Measurements from ENCODE around the gene ABLIM1. TPM values are rescaled to one million over a fixed set of nuclear protein-coding genes. Genes with fewer than 3 reads are reported as not detected.
A peak's percentile ranks its signal among the peaks of the same experiment; 100 is the strongest.

ABLIM1 gene
- total RNA-seq, 1 experiment from 2014 or later = 62.1 TPM

DNA sequence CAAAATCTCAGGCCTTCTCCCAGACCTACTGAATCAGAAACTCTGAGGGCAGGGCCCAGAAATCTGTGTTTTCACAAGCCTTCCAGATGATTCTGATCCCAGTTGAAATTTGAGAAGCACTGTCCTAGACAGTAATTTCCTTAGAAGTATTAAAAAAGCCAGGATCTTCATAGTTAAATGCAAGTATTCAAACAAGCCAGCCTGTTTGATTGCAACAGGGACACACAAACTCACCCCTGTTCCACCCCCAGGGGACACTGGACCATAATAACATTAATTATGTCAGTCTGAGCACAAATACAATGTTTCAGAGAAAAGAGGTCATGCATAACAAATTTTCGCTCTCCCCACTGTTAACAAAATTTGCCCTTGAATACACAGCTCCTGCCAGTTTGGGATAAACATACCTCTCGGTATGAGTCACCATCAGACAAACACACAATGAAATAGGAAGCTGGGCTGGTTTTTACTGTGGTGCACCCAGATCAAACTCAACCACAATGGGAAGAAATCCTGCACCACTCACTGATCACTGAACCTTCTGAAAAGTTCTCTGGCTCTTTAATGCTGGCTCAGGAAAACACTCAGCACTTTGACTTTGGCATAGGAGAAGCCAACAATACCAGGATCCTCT, 34.3 kb downstream of the ABLIM1 start:
- DNase-seq (ENCODE audit: low spot score) (no peak), ATAC-seq (peak; percentile 85)
- Mint-ChIP-seq H3K4me3 (no peak overlapping the region), H3K36me3 (peaks cover 13% of the 10 kb centered on the region), H3K4me1 (peaks cover 25% of the 10 kb centered on the region), H3K9me3 (peaks cover 30% of the 10 kb centered on the region), H3K27ac (peak overlapping the region; percentile 86), H3K27me3 (ENCODE audit: low read depth) (no peaks in the 10 kb centered on the region; the same call in 1 of the 2 replicates)
- TF ChIP-seq, protein P1, sequence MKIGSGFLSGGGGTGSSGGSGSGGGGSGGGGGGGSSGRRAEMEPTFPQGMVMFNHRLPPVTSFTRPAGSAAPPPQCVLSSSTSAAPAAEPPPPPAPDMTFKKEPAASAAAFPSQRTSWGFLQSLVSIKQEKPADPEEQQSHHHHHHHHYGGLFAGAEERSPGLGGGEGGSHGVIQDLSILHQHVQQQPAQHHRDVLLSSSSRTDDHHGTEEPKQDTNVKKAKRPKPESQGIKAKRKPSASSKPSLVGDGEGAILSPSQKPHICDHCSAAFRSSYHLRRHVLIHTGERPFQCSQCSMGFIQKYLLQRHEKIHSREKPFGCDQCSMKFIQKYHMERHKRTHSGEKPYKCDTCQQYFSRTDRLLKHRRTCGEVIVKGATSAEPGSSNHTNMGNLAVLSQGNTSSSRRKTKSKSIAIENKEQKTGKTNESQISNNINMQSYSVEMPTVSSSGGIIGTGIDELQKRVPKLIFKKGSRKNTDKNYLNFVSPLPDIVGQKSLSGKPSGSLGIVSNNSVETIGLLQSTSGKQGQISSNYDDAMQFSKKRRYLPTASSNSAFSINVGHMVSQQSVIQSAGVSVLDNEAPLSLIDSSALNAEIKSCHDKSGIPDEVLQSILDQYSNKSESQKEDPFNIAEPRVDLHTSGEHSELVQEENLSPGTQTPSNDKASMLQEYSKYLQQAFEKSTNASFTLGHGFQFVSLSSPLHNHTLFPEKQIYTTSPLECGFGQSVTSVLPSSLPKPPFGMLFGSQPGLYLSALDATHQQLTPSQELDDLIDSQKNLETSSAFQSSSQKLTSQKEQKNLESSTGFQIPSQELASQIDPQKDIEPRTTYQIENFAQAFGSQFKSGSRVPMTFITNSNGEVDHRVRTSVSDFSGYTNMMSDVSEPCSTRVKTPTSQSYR (CRISPR knock-in tag; IDR thresholded peaks at IDR 0.05) = no peak
- TF ChIP-seq IRF1 (CRISPR knock-in tag; IDR thresholded peaks at IDR 0.05) (no peak), ZNF263 (CRISPR knock-in tag; IDR thresholded peaks at IDR 0.05; ENCODE audit: low read depth) (no peak), SMAD3 (CRISPR knock-in tag; IDR thresholded peaks at IDR 0.05; ENCODE audit: borderline replicate concordance) (no peak), NFE2L1 (CRISPR knock-in tag; IDR thresholded peaks at IDR 0.05) (no peak), NR3C1 (CRISPR knock-in tag; conservative IDR thresholded peaks at IDR 0.05; ENCODE audit: low read depth) (no peak), ZNF425 (CRISPR knock-in tag; conservative IDR thresholded peaks at IDR 0.05) (no peak), JUN (CRISPR knock-in tag; IDR thresholded peaks at IDR 0.05) (no peak), NFYB (CRISPR knock-in tag; conservative IDR thresholded peaks at IDR 0.05; ENCODE audit: low read depth) (no peak), EMX1 (CRISPR knock-in tag; IDR thresholded peaks at IDR 0.05) (no peak), ZMAT4 (CRISPR knock-in tag; IDR thresholded peaks at IDR 0.05) (no peak), ZNF671 (CRISPR knock-in tag; IDR thresholded peaks at IDR 0.05) (no peak), NFATC4 (CRISPR knock-in tag; IDR thresholded peaks at IDR 0.05) (no peak), OVOL2 (CRISPR knock-in tag; IDR thresholded peaks at IDR 0.05; ENCODE audit: borderline replicate concordance) (no peak)
- TF ChIP-seq, protein P2, sequence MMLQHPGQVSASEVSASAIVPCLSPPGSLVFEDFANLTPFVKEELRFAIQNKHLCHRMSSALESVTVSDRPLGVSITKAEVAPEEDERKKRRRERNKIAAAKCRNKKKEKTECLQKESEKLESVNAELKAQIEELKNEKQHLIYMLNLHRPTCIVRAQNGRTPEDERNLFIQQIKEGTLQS (CRISPR knock-in tag; conservative IDR thresholded peaks at IDR 0.05) = no peak
- ChIA-PET POLR2A (interaction anchor here (0.7 kb wide), 1 partner anchor 108 kb away, joined by 3 read pairs; no protein-coding TSS in a partner anchor), CTCF (interaction anchor here (0.8 kb wide), 1 partner anchor 8 kb away, joined by 3 read pairs; no protein-coding TSS in a partner anchor)

DNA sequence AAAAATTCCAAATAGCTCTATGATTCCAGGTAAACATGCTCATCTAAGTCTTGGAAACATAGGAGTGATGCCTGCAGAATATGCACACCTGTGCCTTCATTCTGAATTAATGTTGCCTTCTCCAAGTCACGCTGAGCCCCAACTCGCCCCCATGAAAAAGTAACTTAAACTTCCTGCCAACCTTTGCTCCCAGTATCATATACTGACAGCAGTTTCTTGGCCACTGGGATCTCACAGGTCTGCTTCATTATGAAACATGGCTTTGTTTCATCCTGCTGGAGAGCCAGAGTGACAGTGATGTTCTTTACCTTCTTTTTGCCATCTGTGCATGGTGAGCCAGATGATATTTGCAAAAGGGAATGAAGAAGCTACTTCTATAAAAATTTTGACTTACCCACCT, 34.9 kb downstream of the ABLIM1 start:
- Mint-ChIP-seq H3K9me3 (peaks cover 30% of the 10 kb centered on the region), H3K4me3 (no peak overlapping the region), H3K27ac (peak overlapping the region; percentile 86), H3K27me3 (ENCODE audit: low read depth) (no peaks in the 10 kb centered on the region; the same call in 1 of the 2 replicates), H3K36me3 (peaks cover 13% of the 10 kb centered on the region), H3K4me1 (peaks cover 26% of the 10 kb centered on the region)
- ChIA-PET CTCF (interaction anchor here (0.8 kb wide), 1 partner anchor 9 kb away, joined by 3 read pairs; no protein-coding TSS in a partner anchor), POLR2A (no interaction called here)
- DNase-seq (ENCODE audit: low spot score) (no peak), ATAC-seq (no peak)
- TF ChIP-seq NFE2L1 (CRISPR knock-in tag; IDR thresholded peaks at IDR 0.05) (no peak), NR1H2 (CRISPR knock-in tag; IDR thresholded peaks at IDR 0.05) (no peak), TEAD1 (CRISPR knock-in tag; IDR thresholded peaks at IDR 0.05) (no peak), ATF6 (CRISPR knock-in tag; IDR thresholded peaks at IDR 0.05) (no peak), ETV6 (CRISPR knock-in tag; IDR thresholded peaks at IDR 0.05) (no peak), MAX (CRISPR knock-in tag; IDR thresholded peaks at IDR 0.05) (no peak), CTCF (IDR thresholded peaks at IDR 0.05) (no peak)
- TF ChIP-seq, protein P3, sequence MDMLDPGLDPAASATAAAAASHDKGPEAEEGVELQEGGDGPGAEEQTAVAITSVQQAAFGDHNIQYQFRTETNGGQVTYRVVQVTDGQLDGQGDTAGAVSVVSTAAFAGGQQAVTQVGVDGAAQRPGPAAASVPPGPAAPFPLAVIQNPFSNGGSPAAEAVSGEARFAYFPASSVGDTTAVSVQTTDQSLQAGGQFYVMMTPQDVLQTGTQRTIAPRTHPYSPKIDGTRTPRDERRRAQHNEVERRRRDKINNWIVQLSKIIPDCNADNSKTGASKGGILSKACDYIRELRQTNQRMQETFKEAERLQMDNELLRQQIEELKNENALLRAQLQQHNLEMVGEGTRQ (CRISPR knock-in tag; IDR thresholded peaks at IDR 0.05) = no peak
- TF ChIP-seq, protein P4, sequence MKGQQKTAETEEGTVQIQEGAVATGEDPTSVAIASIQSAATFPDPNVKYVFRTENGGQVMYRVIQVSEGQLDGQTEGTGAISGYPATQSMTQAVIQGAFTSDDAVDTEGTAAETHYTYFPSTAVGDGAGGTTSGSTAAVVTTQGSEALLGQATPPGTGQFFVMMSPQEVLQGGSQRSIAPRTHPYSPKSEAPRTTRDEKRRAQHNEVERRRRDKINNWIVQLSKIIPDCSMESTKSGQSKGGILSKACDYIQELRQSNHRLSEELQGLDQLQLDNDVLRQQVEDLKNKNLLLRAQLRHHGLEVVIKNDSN (CRISPR knock-in tag; IDR thresholded peaks at IDR 0.05) = no peak
